ENCODE data around the gene CD36.

The CD36 gene

DNA sequence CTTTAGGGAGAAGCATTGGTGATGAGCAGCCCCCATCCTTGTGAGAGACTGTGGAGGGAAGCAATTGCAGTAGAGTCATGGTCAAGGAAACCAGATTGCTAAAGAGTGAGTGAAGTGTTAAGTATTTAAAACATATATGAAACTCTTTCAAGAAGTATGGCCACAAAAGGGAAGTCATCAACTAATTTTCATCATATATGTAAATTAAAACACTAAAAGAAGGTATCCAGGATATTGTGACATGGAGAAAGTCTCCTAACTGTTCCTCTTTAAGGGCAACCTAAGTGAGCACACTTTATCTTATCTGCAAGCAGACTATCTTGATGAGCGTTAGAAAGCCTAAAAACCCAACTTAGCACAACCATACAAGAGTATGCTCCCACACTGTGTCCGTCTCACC, 69.7 kb downstream of the CD36 start:
- no peak for DNase-seq

DNA sequence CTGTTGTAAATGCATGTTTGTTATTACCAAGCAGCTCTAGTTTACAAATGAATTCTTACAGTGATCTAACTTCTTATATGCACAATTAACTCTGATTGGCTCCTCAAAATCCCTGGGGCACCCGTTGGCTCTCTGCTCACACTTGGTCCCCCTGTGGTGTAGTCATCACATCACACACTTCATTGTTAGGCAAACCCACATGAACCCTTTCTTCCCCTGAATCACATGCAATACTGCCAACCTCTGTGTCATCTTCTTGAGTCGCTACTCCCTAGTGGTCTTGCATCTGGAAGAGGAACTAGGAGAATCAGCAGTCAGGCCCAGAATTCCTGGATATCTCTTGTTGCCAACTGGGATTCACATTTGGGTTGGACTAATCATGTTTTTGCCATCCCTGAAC, 73.1 kb downstream of the CD36 start:
- DNase-seq: no peak

DNA sequence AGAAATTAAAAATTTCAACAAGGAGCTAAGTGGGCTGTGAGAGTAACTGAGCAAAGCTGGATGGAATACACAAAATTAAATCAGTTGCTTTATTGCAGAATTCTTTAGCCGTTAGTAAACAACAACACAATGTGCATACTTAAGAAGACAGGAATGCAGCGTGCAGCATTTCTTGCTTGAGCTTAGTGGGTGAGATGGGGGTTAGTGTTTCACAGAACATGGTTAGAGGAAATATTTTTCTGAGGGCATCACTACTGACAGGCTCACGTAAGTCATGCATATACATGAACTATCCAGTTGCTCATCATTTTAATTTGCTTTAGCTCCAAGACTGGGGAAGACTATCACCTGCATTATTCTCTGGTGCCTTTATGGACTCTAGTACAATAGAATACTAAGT, 80.8 kb downstream of the CD36 start:
- DNase-seq: no peak

DNA sequence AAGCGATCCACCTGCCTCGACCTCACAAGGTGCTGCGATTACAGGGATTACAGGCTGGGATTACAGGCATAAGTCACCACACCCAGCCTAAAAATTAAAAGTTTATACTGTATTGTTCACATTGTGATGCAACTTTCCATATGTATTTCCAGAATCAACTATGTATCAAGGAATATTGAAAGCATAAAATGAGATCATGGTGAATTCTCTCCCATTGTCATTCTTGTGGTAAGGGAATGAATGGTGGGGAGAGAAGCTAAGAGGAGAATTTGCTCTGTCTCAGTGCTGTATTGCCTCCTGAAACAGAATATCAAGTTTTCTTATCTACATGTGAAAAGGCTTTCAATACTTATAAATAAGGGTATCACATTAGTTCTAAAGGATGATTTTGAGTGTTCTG, 81.7 kb downstream of the CD36 start:
- DNase-seq: no peak

DNA sequence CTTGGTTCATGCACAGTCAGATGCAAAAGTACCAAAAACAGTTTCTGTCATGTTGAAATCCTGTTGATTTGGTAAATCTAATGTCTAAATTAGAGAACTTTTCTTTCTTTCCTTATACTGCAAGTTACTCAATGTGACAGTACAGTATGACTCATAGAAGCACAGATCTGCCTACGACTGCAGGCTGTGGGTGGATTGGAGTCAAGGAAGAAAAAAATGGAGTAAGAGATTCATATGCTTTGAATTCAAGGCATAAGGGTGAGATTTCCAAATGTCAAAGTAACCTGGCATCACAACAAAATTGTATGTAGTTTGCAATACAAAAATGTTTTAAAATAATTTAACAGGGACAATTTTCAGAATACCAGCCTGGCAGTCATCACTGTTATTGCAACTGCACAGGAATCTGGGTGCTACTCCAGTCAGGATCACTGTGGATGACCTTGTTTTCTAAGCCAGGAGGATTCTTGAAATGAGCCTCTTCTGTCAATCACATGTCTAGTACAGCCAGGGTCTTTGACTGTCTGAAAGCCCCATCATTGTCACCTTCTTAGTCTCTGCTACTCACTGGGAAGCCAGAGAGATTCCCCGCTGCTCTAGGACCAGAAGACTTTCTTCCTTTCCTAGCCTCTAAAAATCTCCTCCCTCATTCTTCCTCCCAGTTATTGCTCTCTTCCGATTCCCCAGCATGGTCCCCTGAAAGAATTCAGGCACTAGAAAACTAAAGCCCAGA, 83.6 kb downstream of the CD36 start:
- DNase-seq: no peak

DNA sequence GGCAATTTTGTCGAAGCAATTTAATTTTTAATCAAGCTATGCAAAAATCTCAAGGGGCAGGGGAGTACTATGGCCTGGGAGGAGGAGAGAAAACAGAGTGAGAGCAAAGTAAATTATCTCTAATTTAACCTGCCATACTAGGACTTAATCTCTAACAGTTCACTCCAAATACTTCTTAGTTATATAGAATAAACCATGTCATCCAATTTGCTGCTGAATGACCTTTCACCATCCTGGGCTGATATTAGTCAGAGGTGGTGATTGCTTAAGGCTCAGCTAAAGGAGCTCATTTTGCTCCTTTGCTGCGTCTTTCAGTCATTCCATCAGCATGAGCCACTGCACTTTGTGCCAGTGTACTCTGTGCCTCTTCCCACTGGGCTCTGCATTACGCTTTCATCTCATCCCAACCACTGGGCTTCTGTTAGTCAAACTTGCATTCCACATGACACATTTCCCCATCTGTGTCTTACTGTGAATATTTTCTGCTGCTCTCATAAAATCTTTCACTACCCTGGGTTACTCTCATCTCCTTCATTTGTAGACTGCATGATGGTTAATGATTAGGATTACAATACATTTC, 84.3 kb downstream of the CD36 start:
- peak; percentile 34 for DNase-seq

DNA sequence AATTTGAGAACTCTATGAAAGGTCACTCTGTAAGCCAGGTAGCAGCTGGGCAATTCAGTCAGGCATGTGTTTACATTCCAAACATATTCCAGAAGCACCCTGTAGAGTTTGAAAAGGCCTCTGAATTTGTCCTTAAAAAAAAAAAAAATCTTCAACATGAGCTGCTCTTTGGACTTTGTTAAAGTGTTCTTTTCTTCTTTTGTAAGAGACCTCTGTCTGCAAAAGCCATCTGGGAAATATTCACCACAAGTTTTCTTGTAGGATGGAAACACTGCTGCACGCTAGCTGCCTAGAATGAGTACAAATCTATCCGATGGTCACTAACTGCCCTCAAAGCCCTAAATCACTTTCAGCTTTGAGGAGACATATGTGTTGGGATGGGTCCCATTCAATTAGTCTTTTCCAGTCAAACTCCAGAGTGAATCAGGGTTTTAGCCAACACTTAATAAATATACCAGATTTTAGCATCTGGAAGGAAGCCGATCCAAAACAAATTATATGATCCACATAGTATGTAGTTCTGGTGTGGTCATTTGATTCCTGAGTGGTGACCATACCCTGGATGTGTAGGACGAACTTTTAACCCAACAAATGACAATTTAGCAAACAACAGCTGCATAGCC, 85.9 kb downstream of the CD36 start:
- DNase-seq: no peak

DNA sequence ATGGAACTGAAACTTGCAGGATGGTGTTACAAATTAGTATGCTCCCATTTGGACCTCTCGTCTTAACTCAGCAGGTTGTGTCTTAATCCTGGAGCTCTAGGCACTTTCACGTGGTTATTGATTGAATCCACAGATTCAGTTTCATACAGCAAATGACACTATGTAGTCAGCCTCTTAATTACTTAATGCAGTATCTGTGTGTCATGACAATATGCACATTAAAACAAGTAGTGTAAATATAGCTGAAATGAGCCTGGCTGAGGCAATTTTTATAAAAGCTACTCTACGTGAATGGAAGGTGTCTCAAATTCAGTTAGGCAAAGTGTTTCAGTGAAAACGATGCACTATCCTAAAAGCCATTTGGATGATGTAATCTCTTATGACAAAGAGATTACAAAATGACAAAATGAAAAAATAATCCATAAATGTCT, 86.8 kb downstream of the CD36 start:
- no peak for DNase-seq

Measured in CD4-positive, alpha-beta T cell treated with Interleukin-15 for 1 hour (primary cell).